ENCODE data around the gene P3R3URF. TPM values are rescaled to one million over a fixed set of nuclear protein-coding genes. Genes with fewer than 3 reads are reported as not detected.

The P3R3URF gene
- total RNA-seq, 1 experiment from 2014 or later, result not detected

DNA sequence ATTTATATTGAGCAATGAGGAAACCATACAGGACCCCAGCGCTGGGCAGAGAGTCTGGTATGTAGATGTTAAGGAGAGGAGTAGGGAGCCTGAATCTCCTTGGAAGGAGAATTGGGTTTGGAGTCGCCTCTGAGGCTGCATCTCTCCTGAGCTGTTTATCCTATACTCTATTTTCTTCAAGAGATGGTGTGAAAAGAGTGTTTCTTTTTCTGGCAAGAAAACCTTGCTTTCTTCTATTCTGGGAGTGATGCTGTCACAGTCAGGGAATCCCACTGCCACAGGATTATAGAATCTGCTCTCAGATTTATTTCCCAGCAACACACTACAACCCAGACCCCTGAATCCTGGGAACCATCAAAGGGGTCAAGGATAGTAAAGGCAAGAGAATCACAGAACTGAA is 30.1 kb upstream of the P3R3URF start:
- H4K20me1 ChIP-seq (ENCODE audit: insufficient read depth), result no peaks in the 10 kb centered on the region
- H3K9me3 ChIP-seq (ENCODE audit: control insufficient read depth in 1 of 2, insufficient read depth in 1 of 2, low read depth in 1 of 2, low read length in 2 of 2), result no peaks in the 10 kb centered on the region
- no peaks in the 10 kb centered on the region for H3K36me3 ChIP-seq (ENCODE audit: control insufficient read depth in 1 of 2, insufficient read depth in 2 of 2, low read length in 2 of 2)
- no peaks in the 10 kb centered on the region for H3K9me2 ChIP-seq (ENCODE audit: insufficient read depth)
- no peak for ATAC-seq
- BruUV-seq (replicated peaks), result no TSS peak
- ChIA-PET POLR2A (no interaction called here), RAD21 (ENCODE audit: low non-redundant PET in 1 of 2, low total read pairs in 2 of 2, uncharacterized antibody in 2 of 2, unreplicated experiment in 2 of 2) (no interaction called here), CTCF (interaction anchor here (1.2 kb wide), 1 partner anchor 17 kb away, joined by 3 read pairs; no protein-coding TSS in a partner anchor)
- no peak overlapping the region for H3K4me3 ChIP-seq (replicated peaks in 1 of 2; ENCODE audit: low read depth in 1 of 2, low read length in 2 of 2)
- TF ChIP-seq, protein P1, sequence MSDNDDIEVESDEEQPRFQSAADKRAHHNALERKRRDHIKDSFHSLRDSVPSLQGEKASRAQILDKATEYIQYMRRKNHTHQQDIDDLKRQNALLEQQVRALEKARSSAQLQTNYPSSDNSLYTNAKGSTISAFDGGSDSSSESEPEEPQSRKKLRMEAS (IDR thresholded peaks at IDR 0.05), result no peak
- TF ChIP-seq POLR2AphosphoS5 (IDR thresholded peaks at IDR 0.05; ENCODE audit: low read depth, low read length), result no peak
- TF ChIP-seq ELF1 (IDR thresholded peaks at IDR 0.05; ENCODE audit: borderline replicate concordance, low read depth), result no peak
- TF ChIP-seq ZFX (IDR thresholded peaks at IDR 0.05), result no peak
- no peak for TF ChIP-seq EGR1 (IDR thresholded peaks at IDR 0.05; ENCODE audit: low read depth)
- no peak for TF ChIP-seq RAD21 (IDR thresholded peaks at IDR 0.05; ENCODE audit: low read depth)
- TF ChIP-seq, protein P2, sequence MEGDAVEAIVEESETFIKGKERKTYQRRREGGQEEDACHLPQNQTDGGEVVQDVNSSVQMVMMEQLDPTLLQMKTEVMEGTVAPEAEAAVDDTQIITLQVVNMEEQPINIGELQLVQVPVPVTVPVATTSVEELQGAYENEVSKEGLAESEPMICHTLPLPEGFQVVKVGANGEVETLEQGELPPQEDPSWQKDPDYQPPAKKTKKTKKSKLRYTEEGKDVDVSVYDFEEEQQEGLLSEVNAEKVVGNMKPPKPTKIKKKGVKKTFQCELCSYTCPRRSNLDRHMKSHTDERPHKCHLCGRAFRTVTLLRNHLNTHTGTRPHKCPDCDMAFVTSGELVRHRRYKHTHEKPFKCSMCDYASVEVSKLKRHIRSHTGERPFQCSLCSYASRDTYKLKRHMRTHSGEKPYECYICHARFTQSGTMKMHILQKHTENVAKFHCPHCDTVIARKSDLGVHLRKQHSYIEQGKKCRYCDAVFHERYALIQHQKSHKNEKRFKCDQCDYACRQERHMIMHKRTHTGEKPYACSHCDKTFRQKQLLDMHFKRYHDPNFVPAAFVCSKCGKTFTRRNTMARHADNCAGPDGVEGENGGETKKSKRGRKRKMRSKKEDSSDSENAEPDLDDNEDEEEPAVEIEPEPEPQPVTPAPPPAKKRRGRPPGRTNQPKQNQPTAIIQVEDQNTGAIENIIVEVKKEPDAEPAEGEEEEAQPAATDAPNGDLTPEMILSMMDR (IDR thresholded peaks at IDR 0.05 in 2 of 3, conservative IDR thresholded peaks at IDR 0.05 in 1 of 3; ENCODE audit: borderline replicate concordance in 1 of 3, insufficient read depth in 1 of 3, low read depth in 2 of 3, low read length in 2 of 3), result no peak
- TF ChIP-seq EZH2phosphoT487 (IDR thresholded peaks at IDR 0.05; ENCODE audit: borderline replicate concordance), result no peak
- H3K4me2 ChIP-seq (ENCODE audit: low read length), result no peak overlapping the region
- no peak overlapping the region for H3K9ac ChIP-seq (ENCODE audit: low read length)
- H3K4me1 ChIP-seq (ENCODE audit: control insufficient read depth in 1 of 2, insufficient read depth in 2 of 2, low read length in 2 of 2), result peaks cover 0 to 14% of the 10 kb centered on the region in 2 experiments; a peak in 2 of 4 replicates
- H3K27me3 ChIP-seq (ENCODE audit: insufficient read depth, low read length), result no peaks in the 10 kb centered on the region
- DNase-seq (ENCODE audit: low read depth, low spot score), result no peak
- intact Hi-C loops (cut with micrococcal nuclease), result no loop called here
- no peaks in the 10 kb centered on the region for H3K79me2 ChIP-seq (ENCODE audit: insufficient read depth, low read length)
- no peak overlapping the region for H3K27ac ChIP-seq (ENCODE audit: low read depth, low read length)
- H2AFZ ChIP-seq (ENCODE audit: low read depth, low read length, poor library complexity, severe bottlenecking), result no peak overlapping the region

DNA sequence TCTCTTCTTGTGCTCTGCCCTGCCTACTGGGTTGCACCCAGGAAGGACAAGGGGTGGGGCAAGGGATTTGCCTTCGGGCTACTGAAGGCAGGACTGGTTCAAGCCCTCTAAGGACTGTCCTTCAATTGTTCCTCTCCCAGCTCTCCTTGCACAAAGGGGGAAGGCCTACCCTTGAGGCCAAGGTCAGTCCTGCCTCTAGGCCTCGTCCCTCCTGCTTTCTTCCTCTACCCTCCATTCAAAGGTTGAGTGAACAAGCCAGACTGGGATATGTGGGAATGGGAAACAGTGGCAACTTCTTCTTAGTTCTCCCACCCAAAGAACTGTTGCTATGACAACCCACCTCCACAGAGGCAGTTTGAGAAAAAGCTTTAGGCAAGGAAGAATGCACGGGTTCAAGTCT is 29.5 kb upstream of the P3R3URF start:
- no peaks in the 10 kb centered on the region for H3K9me2 ChIP-seq (ENCODE audit: insufficient read depth)
- H3K27ac ChIP-seq (ENCODE audit: low read depth, low read length), result no peak overlapping the region
- H2AFZ ChIP-seq (ENCODE audit: low read depth, low read length, poor library complexity, severe bottlenecking), result no peak overlapping the region
- no peaks in the 10 kb centered on the region for H3K27me3 ChIP-seq (ENCODE audit: insufficient read depth, low read length)
- DNase-seq (ENCODE audit: low read depth, low spot score), result no peak
- no peaks in the 10 kb centered on the region for H3K36me3 ChIP-seq (ENCODE audit: control insufficient read depth in 1 of 2, insufficient read depth in 2 of 2, low read length in 2 of 2)
- no peak overlapping the region; the same call in 1 of the 2 replicates for H3K4me2 ChIP-seq (ENCODE audit: low read length)
- intact Hi-C loops (cut with micrococcal nuclease), result no loop called here
- POLR2A ChIA-PET, result no interaction called here
- ATAC-seq, result peak; percentile 40
- H3K79me2 ChIP-seq (ENCODE audit: insufficient read depth, low read length), result no peaks in the 10 kb centered on the region
- H4K20me1 ChIP-seq (ENCODE audit: insufficient read depth), result no peaks in the 10 kb centered on the region
- H3K9ac ChIP-seq (ENCODE audit: low read length), result no peak overlapping the region
- CTCF ChIA-PET, result interaction anchor here (1.2 kb wide), 1 partner anchor 18 kb away, joined by 3 read pairs; no protein-coding TSS in a partner anchor
- H3K4me3 ChIP-seq (replicated peaks in 1 of 2; ENCODE audit: low read depth in 1 of 2, low read length in 2 of 2), result no peak overlapping the region
- H3K4me1 ChIP-seq (ENCODE audit: control insufficient read depth in 1 of 2, insufficient read depth in 2 of 2, low read length in 2 of 2), result peaks cover 0 to 8% of the 10 kb centered on the region in 2 experiments; a peak in 2 of 4 replicates
- RAD21 ChIA-PET (ENCODE audit: low non-redundant PET in 1 of 2, low total read pairs in 2 of 2, uncharacterized antibody in 2 of 2, unreplicated experiment in 2 of 2), result no interaction called here
- H3K9me3 ChIP-seq (ENCODE audit: control insufficient read depth in 1 of 2, insufficient read depth in 1 of 2, low read depth in 1 of 2, low read length in 2 of 2), result no peaks in the 10 kb centered on the region
- no TSS peak for BruUV-seq (replicated peaks)
- TF ChIP-seq EZH2 (IDR thresholded peaks at IDR 0.05) (no peak), ZFX (IDR thresholded peaks at IDR 0.05) (no peak), CEBPB (IDR thresholded peaks at IDR 0.05; ENCODE audit: low read depth) (no peak)
- TF ChIP-seq, protein P3, sequence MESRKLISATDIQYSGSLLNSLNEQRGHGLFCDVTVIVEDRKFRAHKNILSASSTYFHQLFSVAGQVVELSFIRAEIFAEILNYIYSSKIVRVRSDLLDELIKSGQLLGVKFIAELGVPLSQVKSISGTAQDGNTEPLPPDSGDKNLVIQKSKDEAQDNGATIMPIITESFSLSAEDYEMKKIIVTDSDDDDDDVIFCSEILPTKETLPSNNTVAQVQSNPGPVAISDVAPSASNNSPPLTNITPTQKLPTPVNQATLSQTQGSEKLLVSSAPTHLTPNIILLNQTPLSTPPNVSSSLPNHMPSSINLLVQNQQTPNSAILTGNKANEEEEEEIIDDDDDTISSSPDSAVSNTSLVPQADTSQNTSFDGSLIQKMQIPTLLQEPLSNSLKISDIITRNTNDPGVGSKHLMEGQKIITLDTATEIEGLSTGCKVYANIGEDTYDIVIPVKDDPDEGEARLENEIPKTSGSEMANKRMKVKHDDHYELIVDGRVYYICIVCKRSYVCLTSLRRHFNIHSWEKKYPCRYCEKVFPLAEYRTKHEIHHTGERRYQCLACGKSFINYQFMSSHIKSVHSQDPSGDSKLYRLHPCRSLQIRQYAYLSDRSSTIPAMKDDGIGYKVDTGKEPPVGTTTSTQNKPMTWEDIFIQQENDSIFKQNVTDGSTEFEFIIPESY (IDR thresholded peaks at IDR 0.05; ENCODE audit: extremely low read depth, insufficient replicate concordance, low read length), result no peak
- TF ChIP-seq, protein P4, sequence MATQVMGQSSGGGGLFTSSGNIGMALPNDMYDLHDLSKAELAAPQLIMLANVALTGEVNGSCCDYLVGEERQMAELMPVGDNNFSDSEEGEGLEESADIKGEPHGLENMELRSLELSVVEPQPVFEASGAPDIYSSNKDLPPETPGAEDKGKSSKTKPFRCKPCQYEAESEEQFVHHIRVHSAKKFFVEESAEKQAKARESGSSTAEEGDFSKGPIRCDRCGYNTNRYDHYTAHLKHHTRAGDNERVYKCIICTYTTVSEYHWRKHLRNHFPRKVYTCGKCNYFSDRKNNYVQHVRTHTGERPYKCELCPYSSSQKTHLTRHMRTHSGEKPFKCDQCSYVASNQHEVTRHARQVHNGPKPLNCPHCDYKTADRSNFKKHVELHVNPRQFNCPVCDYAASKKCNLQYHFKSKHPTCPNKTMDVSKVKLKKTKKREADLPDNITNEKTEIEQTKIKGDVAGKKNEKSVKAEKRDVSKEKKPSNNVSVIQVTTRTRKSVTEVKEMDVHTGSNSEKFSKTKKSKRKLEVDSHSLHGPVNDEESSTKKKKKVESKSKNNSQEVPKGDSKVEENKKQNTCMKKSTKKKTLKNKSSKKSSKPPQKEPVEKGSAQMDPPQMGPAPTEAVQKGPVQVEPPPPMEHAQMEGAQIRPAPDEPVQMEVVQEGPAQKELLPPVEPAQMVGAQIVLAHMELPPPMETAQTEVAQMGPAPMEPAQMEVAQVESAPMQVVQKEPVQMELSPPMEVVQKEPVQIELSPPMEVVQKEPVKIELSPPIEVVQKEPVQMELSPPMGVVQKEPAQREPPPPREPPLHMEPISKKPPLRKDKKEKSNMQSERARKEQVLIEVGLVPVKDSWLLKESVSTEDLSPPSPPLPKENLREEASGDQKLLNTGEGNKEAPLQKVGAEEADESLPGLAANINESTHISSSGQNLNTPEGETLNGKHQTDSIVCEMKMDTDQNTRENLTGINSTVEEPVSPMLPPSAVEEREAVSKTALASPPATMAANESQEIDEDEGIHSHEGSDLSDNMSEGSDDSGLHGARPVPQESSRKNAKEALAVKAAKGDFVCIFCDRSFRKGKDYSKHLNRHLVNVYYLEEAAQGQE (IDR thresholded peaks at IDR 0.05; ENCODE audit: low read depth), result no peak
